Activated CD4-positive, alpha-beta T cell treated with anti-CD3 and anti-CD28 coated beads, Interleukin-2, amount 50 U/mL, for 4 hours (primary cell): ENCODE results near the gene DIP2C.
"Not testable (repeated sequence)": the region's sequence is repeated elsewhere in the genome, so short reads cannot be mapped to it uniquely, and the experiment has no call there.

Experiments
- DNase-seq, 2 experiments: peaks; one replicate each; pipeline ENCODE4 v3.0.0-alpha.2; 2020

Gene DIP2C

GRCh38 chr10:549391-549790 lies 140.1 kb downstream of the DIP2C start:
- DNase-seq: no peak

GRCh38 chr10:548238-548901 lies 141.1 kb downstream of the DIP2C start:
- no peak for DNase-seq

- DNase-seq: no peak
Observed at GRCh38 chr10:547591-548081, 141.8 kb downstream of the DIP2C start.

GRCh38 chr10:546971-547590 lies 142.4 kb downstream of the DIP2C start:
- no peak for DNase-seq

- no peak for DNase-seq
Observed at GRCh38 chr10:546451-546850, 143.0 kb downstream of the DIP2C start.

GRCh38 chr10:543862-544822 lies 145.3 kb downstream of the DIP2C start:
- no peak for DNase-seq

- no peak for DNase-seq
Observed at GRCh38 chr10:543131-543530, 146.3 kb downstream of the DIP2C start.

- DNase-seq: no peak
Observed at GRCh38 chr10:541750-542371, 147.6 kb downstream of the DIP2C start.

GRCh38 chr10:541041-541440 lies 148.4 kb downstream of the DIP2C start:
- no peak for DNase-seq

- no peak for DNase-seq
Observed at GRCh38 chr10:538895-539294, 150.6 kb downstream of the DIP2C start.

GRCh38 chr10:536935-537334 lies 152.5 kb downstream of the DIP2C start:
- DNase-seq: no peak

GRCh38 chr10:536371-536925 lies 153.0 kb downstream of the DIP2C start:
- no peak for DNase-seq

GRCh38 chr10:535952-536351 lies 153.5 kb downstream of the DIP2C start:
- DNase-seq: no peak

GRCh38 chr10:535051-535450 lies 154.4 kb downstream of the DIP2C start:
- DNase-seq: no peak

- DNase-seq: no peak
Observed at GRCh38 chr10:534047-534566, 155.4 kb downstream of the DIP2C start.

GRCh38 chr10:533611-534010 lies 155.9 kb downstream of the DIP2C start:
- DNase-seq: no peak

- DNase-seq: no peak
Observed at GRCh38 chr10:533186-533585, 156.3 kb downstream of the DIP2C start.

GRCh38 chr10:532331-532730 lies 157.1 kb downstream of the DIP2C start:
- not testable (repeated sequence) for DNase-seq

GRCh38 chr10:531541-531940 lies 157.9 kb downstream of the DIP2C start:
- DNase-seq: no peak

- DNase-seq: no peak
Observed at GRCh38 chr10:530717-531116, 158.8 kb downstream of the DIP2C start.

GRCh38 chr10:529468-530230 lies 159.8 kb downstream of the DIP2C start:
- DNase-seq: no peak
